Activated B cell treated with CpG ODN at 0.5 μM for 24 hours (primary cell): ENCODE data around the gene HERC3. TPM values are rescaled to one million over a fixed set of nuclear protein-coding genes. Genes with fewer than 3 reads are reported as not detected.
A peak's percentile ranks its signal among the peaks of the same experiment; 100 is the strongest.

Experiments
- ATAC-seq: fragments of 200-7000 bp; cut with Tn5 transposase; one replicate; pipeline ENCODE4 v1.10.0; 2021; ENCODE audit warnings: low read depth, mild to moderate bottlenecking, moderate library complexity
- CTCF ChIA-PET: fragments of 350-600 bp; sonication (Branson Sonifier 250); formaldehyde crosslinking; loops from one replicate; lab custom pipeline; 2021; ENCODE audit warnings: antibody characterized with exemption; lab: Charles Lee
- POLR2A ChIA-PET: fragments of 350-600 bp; sonication (Branson Sonifier 250); formaldehyde crosslinking; loops from one replicate; lab custom pipeline; 2021; ENCODE audit warnings: antibody characterized with exemption; lab: Charles Lee
- DNase-seq: peaks from one replicate; pipeline ENCODE4 v3.0.0; 2022
- H3K27ac Mint-ChIP-seq: one replicate; pipeline ENCODE4 v1.8.0; 2020; ENCODE audit warnings: mixed read lengths
- H3K27me3 Mint-ChIP-seq: one replicate; pipeline ENCODE4 v1.8.0; 2021; ENCODE audit warnings: mixed read lengths
- H3K36me3 Mint-ChIP-seq: one replicate; pipeline ENCODE4 v1.8.0; 2021; ENCODE audit warnings: low read depth, mixed read lengths
- H3K4me1 Mint-ChIP-seq: one replicate; pipeline ENCODE4 v1.8.0; 2021; ENCODE audit warnings: mixed read lengths
- H3K4me3 Mint-ChIP-seq: one replicate; pipeline ENCODE4 v1.8.0; 2020; ENCODE audit warnings: mild to moderate bottlenecking, mixed read lengths
- H3K9me3 Mint-ChIP-seq: one replicate; pipeline ENCODE4 v1.8.0; 2020; ENCODE audit warnings: mixed read lengths
- CTCF ChIP-seq: fragments of 200-600 bp; IDR thresholded peaks from one replicate; pipeline ENCODE4 v1.8.0; 2022; ENCODE audit warnings: antibody characterized with exemption, mild to moderate bottlenecking
- intact Hi-C: fragments of 100-400 bp; cut with micrococcal nuclease; formaldehyde crosslinking; loops from one replicate; pipeline ENCODE4 v1.15.1; 2024
- total RNA-seq: library from RNA; stranded (reverse); gene quantifications from 2 replicates; pipeline ENCODE4 v1.2.3, GENCODE V29; 2022

The HERC3 gene
- total RNA-seq, 1 donor from 2014 or later, result 27.5 TPM

GRCh38 chr4:88585917-88586316 lies 6.4 kb upstream of the HERC3 start:
- H3K27me3 Mint-ChIP-seq, result no peaks in the 10 kb centered on the region
- ChIA-PET POLR2A (interaction anchor here (0.6 kb wide), 2 partner anchors 131 to 268 kb away, joined by 3 read pairs; no protein-coding TSS in a partner anchor), CTCF (no interaction called here)
- H3K27ac Mint-ChIP-seq, result no peak overlapping the region
- ATAC-seq (no peak), DNase-seq (no peak)
- no peak overlapping the region for H3K4me3 Mint-ChIP-seq
- peaks cover 4% of the 10 kb centered on the region for H3K9me3 Mint-ChIP-seq
- intact Hi-C loops, result no loop called here
- no peak for TF ChIP-seq CTCF
- H3K36me3 Mint-ChIP-seq, result no peaks in the 10 kb centered on the region
- no peaks in the 10 kb centered on the region for H3K4me1 Mint-ChIP-seq

- Mint-ChIP-seq H3K27ac (no peak overlapping the region), H3K4me1 (peaks cover 5% of the 10 kb centered on the region), H3K4me3 (no peak overlapping the region), H3K36me3 (peaks cover 5% of the 10 kb centered on the region), H3K27me3 (no peaks in the 10 kb centered on the region), H3K9me3 (peaks cover 4% of the 10 kb centered on the region)
- intact Hi-C loops, result no loop called here
- CTCF ChIA-PET, result no interaction called here
- no peak for ATAC-seq
- DNase-seq, result no peak
- POLR2A ChIA-PET, result no interaction called here
- TF ChIP-seq CTCF, result no peak
These were observed 5.0 kb upstream of the HERC3 start for GRCh38 chr4:88587306-88587705.

- CTCF ChIA-PET, result interaction anchor here (1.0 kb wide), 1 partner anchor 66 kb away, joined by 3 read pairs; no protein-coding TSS in a partner anchor
- no peak for TF ChIP-seq CTCF
- DNase-seq (peak; percentile 77), ATAC-seq (peak; percentile 79)
- Mint-ChIP-seq H3K4me1 (peaks cover 37% of the 10 kb centered on the region), H3K9me3 (no peaks in the 10 kb centered on the region), H3K36me3 (peaks cover 23% of the 10 kb centered on the region), H3K27me3 (no peaks in the 10 kb centered on the region), H3K4me3 (peak overlapping the region; percentile 94), H3K27ac (peak overlapping the region; percentile 84)
- POLR2A ChIA-PET, result interaction anchor here (0.7 to 3.0 kb wide), 9 partner anchors 9 to 309 kb away, joined by 3 to 18 read pairs (median 5); partner anchors contain the start of genes HERC5, HERC6, NAP1L5 and PPM1K
- intact Hi-C loops, result loop anchor here (1.0 to 10.0 kb wide), 13 partner anchors 20 to 1658 kb away; partner anchors contain the start of genes AFF1, HERC5, HERC6 and HSD17B11
These were observed 544 bp downstream of the HERC3 start for GRCh38 chr4:88592600-88593448.

GRCh38 chr4:88597970-88598660 lies 5.8 kb downstream of the HERC3 start:
- intact Hi-C loops, result loop anchor here (10.0 kb wide), 4 partner anchors 583 to 1663 kb away; partner anchors contain the start of genes AFF1 and HSD17B11
- no peak for DNase-seq
- Mint-ChIP-seq H3K27me3 (no peaks in the 10 kb centered on the region), H3K9me3 (no peaks in the 10 kb centered on the region), H3K36me3 (peaks cover 52% of the 10 kb centered on the region), H3K27ac (peak overlapping the region; percentile 9), H3K4me1 (peaks cover 62% of the 10 kb centered on the region), H3K4me3 (no peak overlapping the region)
- ChIA-PET CTCF (interaction anchor here (1.0 kb wide), 1 partner anchor 58 kb away, joined by 3 read pairs; no protein-coding TSS in a partner anchor), POLR2A (no interaction called here)
- no peak for ATAC-seq
- TF ChIP-seq CTCF, result no peak
